ENCODE data around the gene CMSS1. TPM values are rescaled to one million over a fixed set of nuclear protein-coding genes. Genes with fewer than 3 reads are reported as not detected.

Gene CMSS1
- total RNA-seq, 4 donors from 2014 or later = 9.2 to 18.5 (median 12.9) TPM

DNA sequence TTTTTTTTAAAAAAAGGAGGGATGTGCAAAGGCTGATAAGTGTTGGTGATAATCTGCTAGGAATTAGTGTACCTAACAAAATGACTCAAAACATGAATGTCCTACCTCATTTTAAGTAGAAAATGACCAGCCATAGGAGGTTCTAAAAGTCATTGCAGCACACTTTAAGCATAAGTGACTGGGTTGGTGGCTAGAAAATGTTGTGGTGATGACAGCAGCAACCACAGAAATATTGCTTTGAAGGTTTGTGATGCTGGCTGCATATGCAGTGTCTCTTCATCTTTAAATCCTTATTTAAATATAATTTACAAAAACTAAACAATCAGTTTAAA lies 55.2 kb downstream of the CMSS1 start:
- Histone ChIP-seq H3K9me3 (no peaks in the 10 kb centered on the region), H3K27ac (peak overlapping the region; percentile 1 to 96 (median 90)), H3K36me3 (no peaks in the 10 kb centered on the region), H3K4me3 (peak overlapping the region in 3 of 4 donors; percentile 63 to 83 (median 65)), H3K4me1 (peaks cover 0 to 68% (median 10%) of the 10 kb centered on the region in 3 donors), H3K27me3 (peaks cover 0 to 9% (median 0%) of the 10 kb centered on the region in 4 donors)
- intact Hi-C loops (cut with DNase I) = no loop called here
- no peak for DNase-seq
- TF ChIP-seq POLR2A (IDR thresholded peaks at IDR 0.05) = no peak
- TF ChIP-seq, protein P1, sequence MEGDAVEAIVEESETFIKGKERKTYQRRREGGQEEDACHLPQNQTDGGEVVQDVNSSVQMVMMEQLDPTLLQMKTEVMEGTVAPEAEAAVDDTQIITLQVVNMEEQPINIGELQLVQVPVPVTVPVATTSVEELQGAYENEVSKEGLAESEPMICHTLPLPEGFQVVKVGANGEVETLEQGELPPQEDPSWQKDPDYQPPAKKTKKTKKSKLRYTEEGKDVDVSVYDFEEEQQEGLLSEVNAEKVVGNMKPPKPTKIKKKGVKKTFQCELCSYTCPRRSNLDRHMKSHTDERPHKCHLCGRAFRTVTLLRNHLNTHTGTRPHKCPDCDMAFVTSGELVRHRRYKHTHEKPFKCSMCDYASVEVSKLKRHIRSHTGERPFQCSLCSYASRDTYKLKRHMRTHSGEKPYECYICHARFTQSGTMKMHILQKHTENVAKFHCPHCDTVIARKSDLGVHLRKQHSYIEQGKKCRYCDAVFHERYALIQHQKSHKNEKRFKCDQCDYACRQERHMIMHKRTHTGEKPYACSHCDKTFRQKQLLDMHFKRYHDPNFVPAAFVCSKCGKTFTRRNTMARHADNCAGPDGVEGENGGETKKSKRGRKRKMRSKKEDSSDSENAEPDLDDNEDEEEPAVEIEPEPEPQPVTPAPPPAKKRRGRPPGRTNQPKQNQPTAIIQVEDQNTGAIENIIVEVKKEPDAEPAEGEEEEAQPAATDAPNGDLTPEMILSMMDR (IDR thresholded peaks at IDR 0.05) = no peak

- H3K4me3 ChIP-seq = peak overlapping the region in 3 of 4 donors; percentile 63 to 83 (median 65)
- no peaks in the 10 kb centered on the region for H3K9me3 ChIP-seq
- no peak for TF ChIP-seq POLR2A (IDR thresholded peaks at IDR 0.05)
- TF ChIP-seq, protein P1 (IDR thresholded peaks at IDR 0.05) = no peak
- no peak for DNase-seq
- no peaks in the 10 kb centered on the region for H3K36me3 ChIP-seq
- peaks cover 0 to 9% (median 0%) of the 10 kb centered on the region in 4 donors for H3K27me3 ChIP-seq
- 40 to 55% methylated on average over 2 of the region's 2 CpGs for WGBS, 2 donors
- intact Hi-C loops (cut with DNase I) = no loop called here
- H3K4me1 ChIP-seq = peaks cover 0 to 63% (median 10%) of the 10 kb centered on the region in 3 donors
- peak overlapping the region; percentile 1 to 96 (median 90) for H3K27ac ChIP-seq
Observed at GRCh38 chr3:99873269-99874102, 55.8 kb downstream of the CMSS1 start.

- peaks cover 0 to 9% (median 0%) of the 10 kb centered on the region in 4 donors for H3K27me3 ChIP-seq
- H3K36me3 ChIP-seq = no peaks in the 10 kb centered on the region
- H3K27ac ChIP-seq = peak overlapping the region; percentile 85 to 96 (median 90)
- H3K4me1 ChIP-seq = peaks cover 0 to 55% (median 10%) of the 10 kb centered on the region in 3 donors
- intact Hi-C loops (cut with DNase I) = no loop called here
- no peak for DNase-seq
- H3K4me3 ChIP-seq = peak overlapping the region; percentile 38 to 83 (median 64)
- TF ChIP-seq, protein P1 (IDR thresholded peaks at IDR 0.05) = no peak
- no peak for TF ChIP-seq POLR2A (IDR thresholded peaks at IDR 0.05)
- no peaks in the 10 kb centered on the region for H3K9me3 ChIP-seq
- WGBS, 2 donors = 57 to 85% methylated on average over 3 of the region's 3 CpGs
Observed at GRCh38 chr3:99874237-99875002, 56.8 kb downstream of the CMSS1 start.

DNA sequence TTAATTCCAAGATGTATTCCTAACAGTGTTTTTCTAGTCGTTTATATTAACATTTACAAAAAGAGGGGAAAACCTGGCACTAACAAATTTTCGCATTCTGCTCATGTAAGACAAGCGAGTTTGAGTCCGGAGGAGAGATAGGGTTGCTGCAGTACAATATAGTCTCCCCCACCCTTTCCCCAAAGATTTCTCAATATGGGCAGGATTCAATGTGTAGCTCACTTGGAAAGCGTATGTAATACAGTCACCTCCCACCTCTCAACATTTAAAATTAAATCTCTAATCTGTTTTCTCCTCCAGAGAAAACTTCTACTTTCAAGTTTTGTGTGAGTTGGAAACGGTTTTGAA lies 57.9 kb downstream of the CMSS1 start:
- peaks cover 0 to 46% (median 9%) of the 10 kb centered on the region in 3 donors for H3K4me1 ChIP-seq
- intact Hi-C loops (cut with DNase I) = no loop called here
- peak overlapping the region; percentile 85 to 96 (median 90) for H3K27ac ChIP-seq
- no peaks in the 10 kb centered on the region for H3K36me3 ChIP-seq
- 31 to 34% methylated on average over 6 of the region's 6 CpGs for WGBS, 2 donors
- H3K9me3 ChIP-seq = no peaks in the 10 kb centered on the region
- no peak for TF ChIP-seq POLR2A (IDR thresholded peaks at IDR 0.05)
- TF ChIP-seq, protein P1 (IDR thresholded peaks at IDR 0.05) = no peak
- peaks cover 0 to 9% (median 0%) of the 10 kb centered on the region in 4 donors for H3K27me3 ChIP-seq
- DNase-seq = no peak
- peak overlapping the region; percentile 38 to 83 (median 64) for H3K4me3 ChIP-seq
